GM13976 (cell line): Measurements from ENCODE around the gene DNPH1.

Experiments
- DNase-seq: peaks from one replicate; pipeline ENCODE4 v3.0.0; 2012; ENCODE audit warnings: low spot score
- CTCF ChIP-seq: IDR thresholded peaks from 2 replicates; pipeline ENCODE4 v1.5.1; 2012; ENCODE audit warnings: borderline replicate concordance, mild to moderate bottlenecking; ENCODE audit not compliant: insufficient read depth; ENCODE audit errors: extremely low read depth, missing control alignments, control extremely low read depth
- in situ Hi-C: fragments of 300-500 bp; cut with MboI; formaldehyde crosslinking; loops from one replicate; pipeline ENCODE4 v1.12.0; 2022; ENCODE audit warnings: low sequenced_read_pairs, mixed read lengths, inconsistent platforms; ENCODE audit not compliant: unreplicated experiment

Gene DNPH1

DNA sequence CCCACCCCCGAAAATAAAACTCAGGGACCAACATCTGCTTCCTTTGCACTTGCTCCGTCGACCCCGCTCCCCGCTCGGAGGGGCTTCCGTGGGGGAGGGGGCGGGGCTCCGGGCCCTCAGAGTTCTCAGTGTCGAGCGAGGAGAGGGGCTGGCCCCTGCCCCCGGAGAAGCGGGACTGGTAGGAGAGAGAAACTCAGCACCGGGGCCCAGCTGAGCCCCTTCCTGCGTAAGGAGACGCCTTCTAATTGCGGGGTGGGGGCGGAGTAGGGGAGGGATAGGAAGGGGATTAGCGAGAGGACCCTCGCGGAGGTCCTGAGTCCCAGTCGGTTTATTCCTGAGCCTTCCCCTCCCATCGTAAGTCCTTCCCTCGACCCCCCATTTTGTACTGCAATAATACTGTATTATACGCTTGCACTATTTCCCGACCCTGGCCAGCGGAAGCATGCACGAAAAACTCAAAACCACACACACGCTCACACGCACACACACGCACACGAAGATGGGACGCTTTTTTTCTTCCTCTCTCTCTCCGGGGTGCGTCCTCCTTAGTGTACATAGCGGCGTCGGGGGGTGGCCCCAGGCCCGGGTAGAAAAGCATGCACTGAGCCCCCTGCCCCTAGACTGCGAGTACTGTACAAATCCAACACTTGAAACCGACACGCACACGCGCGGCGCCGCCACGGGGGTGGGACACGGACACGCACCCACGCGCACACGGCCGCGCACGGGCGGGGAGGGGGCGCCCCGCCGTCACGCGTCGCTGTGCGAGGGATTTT, 46.7 kb upstream of the DNPH1 start:
- in situ Hi-C loops: no loop called here
- TF ChIP-seq CTCF: no peak
- no peak for DNase-seq

DNA sequence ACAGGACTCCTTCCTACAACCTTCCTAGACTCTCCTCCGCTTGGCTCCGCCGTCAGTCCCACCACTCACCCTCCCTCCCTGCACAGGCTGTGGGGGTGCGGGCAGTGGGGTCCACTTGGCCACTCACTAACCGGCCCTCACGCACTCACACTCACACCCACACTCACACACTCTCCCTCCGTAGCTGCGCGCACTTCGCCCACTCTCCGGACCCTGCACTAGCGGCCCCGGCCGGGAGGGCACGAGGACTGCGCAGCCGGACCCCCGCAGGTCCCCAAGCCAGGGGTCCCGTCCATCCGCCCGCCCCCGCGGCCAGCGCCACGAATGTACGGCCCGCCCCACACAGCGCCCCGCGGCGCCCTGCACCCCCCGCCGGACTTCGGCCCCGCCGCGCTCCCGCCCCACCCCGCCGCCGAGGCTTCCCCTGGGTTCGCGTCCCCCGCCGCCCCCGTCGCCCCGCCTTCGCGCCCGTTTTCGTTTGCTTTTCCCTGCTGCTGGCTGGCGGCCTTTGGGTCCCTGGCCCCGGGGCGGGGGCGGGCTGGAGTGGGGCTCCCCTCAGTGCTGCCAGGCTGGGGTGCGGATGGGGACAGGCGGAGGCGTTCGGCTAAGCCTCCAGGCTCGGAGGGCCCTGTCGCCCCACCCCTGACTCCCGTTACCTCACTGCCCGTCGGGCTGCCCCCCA, 45.8 kb upstream of the DNPH1 start:
- DNase-seq: peak; percentile 72
- in situ Hi-C loops: loop anchor here (25.0 kb wide), 1 partner anchor 212 kb away; the partner anchor contains the start of gene TJAP1
- no peak for TF ChIP-seq CTCF

- DNase-seq: no peak
- in situ Hi-C loops: loop anchor here (25.0 kb wide), 1 partner anchor 213 kb away; the partner anchor contains the start of gene TJAP1
- no peak for TF ChIP-seq CTCF
Measured at GRCh38 chr6:43274127-43274915, 45.0 kb upstream of the DNPH1 start.

DNA sequence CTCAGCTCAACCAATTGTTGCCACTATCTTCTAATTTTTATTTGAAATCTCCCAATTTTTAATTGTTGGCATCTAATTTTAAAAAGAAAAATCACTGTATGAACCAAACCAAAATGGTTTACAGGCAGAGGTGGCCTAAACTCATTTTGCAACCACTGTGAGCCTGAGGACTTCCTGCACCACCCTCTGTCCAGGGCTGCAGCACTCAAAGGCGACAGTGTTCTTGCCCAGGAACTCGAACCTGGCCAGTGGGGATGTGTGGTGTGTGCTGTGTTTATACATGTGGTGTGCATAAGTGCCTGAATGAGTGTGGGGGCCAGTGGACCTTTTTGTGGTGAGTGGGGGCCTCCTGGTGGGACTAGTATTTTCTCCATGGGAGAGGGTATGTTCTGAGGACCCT, 44.4 kb upstream of the DNPH1 start:
- in situ Hi-C loops: loop anchor here (25.0 kb wide), 1 partner anchor 214 kb away; the partner anchor contains the start of gene TJAP1
- TF ChIP-seq CTCF: no peak
- no peak for DNase-seq

DNA sequence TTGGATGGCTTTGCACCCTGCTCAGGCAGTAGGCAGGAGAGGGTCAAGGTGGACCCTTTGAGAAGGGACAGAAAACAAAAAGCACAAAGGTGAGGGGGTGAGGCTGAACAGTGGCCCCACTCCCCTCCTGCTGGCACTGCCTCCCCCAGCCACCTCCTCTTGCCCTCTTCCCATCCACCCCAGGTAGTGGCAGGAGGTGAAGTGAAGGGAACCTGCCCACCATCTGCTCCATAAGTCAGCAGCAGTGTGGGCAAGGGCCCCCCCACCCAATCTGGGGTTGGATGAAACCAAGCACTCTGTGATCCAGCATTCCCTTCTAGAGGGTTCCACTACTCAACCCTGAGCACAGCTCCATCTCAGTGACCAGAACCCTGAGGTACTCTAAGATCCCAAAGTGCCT, 42.7 kb upstream of the DNPH1 start:
- TF ChIP-seq CTCF: no peak
- in situ Hi-C loops: loop anchor here (25.0 kb wide), 1 partner anchor 215 kb away; the partner anchor contains the start of gene TJAP1
- DNase-seq: no peak
